ENCODE data around the gene STX11.

Gene STX11

GRCh38 chr6:144122861-144123260 is 27.5 kb upstream of the STX11 start:
- no peaks in the 10 kb centered on the region for H3K36me3 ChIP-seq (ENCODE audit: insufficient read depth)
- no peak overlapping the region for H3K9ac ChIP-seq
- no peaks in the 10 kb centered on the region for H3K27me3 ChIP-seq (ENCODE audit: insufficient read depth, low read depth)
- no peak overlapping the region for H3K4me3 ChIP-seq (IDR thresholded peaks at IDR 0.05; ENCODE audit: insufficient read depth, low read depth, low read length)
- no peak overlapping the region for H3K27ac ChIP-seq
- no peak overlapping the region for H3K4me2 ChIP-seq
- H2AFZ ChIP-seq (ENCODE audit: low read depth), result no peak overlapping the region
- TF ChIP-seq, protein P1, sequence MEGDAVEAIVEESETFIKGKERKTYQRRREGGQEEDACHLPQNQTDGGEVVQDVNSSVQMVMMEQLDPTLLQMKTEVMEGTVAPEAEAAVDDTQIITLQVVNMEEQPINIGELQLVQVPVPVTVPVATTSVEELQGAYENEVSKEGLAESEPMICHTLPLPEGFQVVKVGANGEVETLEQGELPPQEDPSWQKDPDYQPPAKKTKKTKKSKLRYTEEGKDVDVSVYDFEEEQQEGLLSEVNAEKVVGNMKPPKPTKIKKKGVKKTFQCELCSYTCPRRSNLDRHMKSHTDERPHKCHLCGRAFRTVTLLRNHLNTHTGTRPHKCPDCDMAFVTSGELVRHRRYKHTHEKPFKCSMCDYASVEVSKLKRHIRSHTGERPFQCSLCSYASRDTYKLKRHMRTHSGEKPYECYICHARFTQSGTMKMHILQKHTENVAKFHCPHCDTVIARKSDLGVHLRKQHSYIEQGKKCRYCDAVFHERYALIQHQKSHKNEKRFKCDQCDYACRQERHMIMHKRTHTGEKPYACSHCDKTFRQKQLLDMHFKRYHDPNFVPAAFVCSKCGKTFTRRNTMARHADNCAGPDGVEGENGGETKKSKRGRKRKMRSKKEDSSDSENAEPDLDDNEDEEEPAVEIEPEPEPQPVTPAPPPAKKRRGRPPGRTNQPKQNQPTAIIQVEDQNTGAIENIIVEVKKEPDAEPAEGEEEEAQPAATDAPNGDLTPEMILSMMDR (conservative IDR thresholded peaks at IDR 0.05; ENCODE audit: low read depth, low read length), result no peak
- no peaks in the 10 kb centered on the region for H3K79me2 ChIP-seq (ENCODE audit: insufficient read depth, low read depth)
- no peaks in the 10 kb centered on the region for H3K4me1 ChIP-seq (ENCODE audit: low read depth, poor library complexity, severe bottlenecking)
- no peaks in the 10 kb centered on the region for H4K20me1 ChIP-seq (ENCODE audit: insufficient read depth)

GRCh38 chr6:144123421-144123820 is 26.9 kb upstream of the STX11 start:
- Histone ChIP-seq H3K79me2 (ENCODE audit: insufficient read depth, low read depth) (no peaks in the 10 kb centered on the region), H3K4me2 (no peak overlapping the region), H3K36me3 (ENCODE audit: insufficient read depth) (no peaks in the 10 kb centered on the region), H2AFZ (ENCODE audit: low read depth) (no peak overlapping the region), H3K4me1 (ENCODE audit: low read depth, poor library complexity, severe bottlenecking) (no peaks in the 10 kb centered on the region), H3K27ac (no peak overlapping the region), H3K27me3 (ENCODE audit: insufficient read depth, low read depth) (no peaks in the 10 kb centered on the region), H3K4me3 (IDR thresholded peaks at IDR 0.05; ENCODE audit: insufficient read depth, low read depth, low read length) (no peak overlapping the region), H3K9ac (no peak overlapping the region), H4K20me1 (ENCODE audit: insufficient read depth) (no peaks in the 10 kb centered on the region)
- TF ChIP-seq, protein P1 (conservative IDR thresholded peaks at IDR 0.05; ENCODE audit: low read depth, low read length), result no peak

- H3K4me2 ChIP-seq, result no peak overlapping the region
- H3K4me1 ChIP-seq (ENCODE audit: low read depth, poor library complexity, severe bottlenecking), result no peaks in the 10 kb centered on the region
- H2AFZ ChIP-seq (ENCODE audit: low read depth), result no peak overlapping the region
- TF ChIP-seq, protein P1 (conservative IDR thresholded peaks at IDR 0.05; ENCODE audit: low read depth, low read length), result no peak
- H3K27me3 ChIP-seq (ENCODE audit: insufficient read depth, low read depth), result no peaks in the 10 kb centered on the region
- no peak overlapping the region for H3K4me3 ChIP-seq (IDR thresholded peaks at IDR 0.05; ENCODE audit: insufficient read depth, low read depth, low read length)
- H3K36me3 ChIP-seq (ENCODE audit: insufficient read depth), result no peaks in the 10 kb centered on the region
- no peak overlapping the region for H3K27ac ChIP-seq
- no peaks in the 10 kb centered on the region for H4K20me1 ChIP-seq (ENCODE audit: insufficient read depth)
- no peaks in the 10 kb centered on the region for H3K79me2 ChIP-seq (ENCODE audit: insufficient read depth, low read depth)
- H3K9ac ChIP-seq, result no peak overlapping the region
Observed at GRCh38 chr6:144123836-144124235, 26.5 kb upstream of the STX11 start.

DNA sequence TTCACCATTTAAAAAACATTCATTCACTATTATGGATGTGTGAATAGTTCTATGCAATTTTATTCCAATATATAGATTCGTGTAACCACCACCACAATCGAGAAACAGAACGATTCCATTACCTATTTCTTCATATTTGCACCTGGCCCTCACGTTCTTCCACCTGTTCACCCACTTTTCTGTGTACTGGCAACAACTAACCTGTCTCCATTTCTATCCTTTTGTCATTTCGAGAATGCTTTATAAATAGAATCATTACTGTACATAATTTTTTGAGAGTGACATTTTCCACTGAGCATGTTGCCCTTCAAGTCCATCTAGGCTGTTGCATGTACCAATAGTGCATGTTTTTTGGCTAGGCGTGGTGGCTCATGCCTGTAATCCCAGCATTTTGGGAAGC is 23.2 kb upstream of the STX11 start:
- H4K20me1 ChIP-seq (ENCODE audit: insufficient read depth), result no peaks in the 10 kb centered on the region

More for the DNA sequence above, 23.2 kb upstream of the STX11 start:
- no peaks in the 10 kb centered on the region for H3K27me3 ChIP-seq (ENCODE audit: insufficient read depth, low read depth)
- H3K4me2 ChIP-seq, result no peak overlapping the region
- no peak overlapping the region for H3K4me3 ChIP-seq (IDR thresholded peaks at IDR 0.05; ENCODE audit: insufficient read depth, low read depth, low read length)
- H3K4me1 ChIP-seq (ENCODE audit: low read depth, poor library complexity, severe bottlenecking), result no peaks in the 10 kb centered on the region
- TF ChIP-seq, protein P1 (conservative IDR thresholded peaks at IDR 0.05; ENCODE audit: low read depth, low read length), result no peak
- no peak overlapping the region for H3K9ac ChIP-seq
- no peaks in the 10 kb centered on the region for H3K79me2 ChIP-seq (ENCODE audit: insufficient read depth, low read depth)
- H2AFZ ChIP-seq (ENCODE audit: low read depth), result no peak overlapping the region
- H3K27ac ChIP-seq, result no peak overlapping the region
- no peaks in the 10 kb centered on the region for H3K36me3 ChIP-seq (ENCODE audit: insufficient read depth)
